Tibial artery (tissue), 4 donors: ENCODE data around the gene AGMO.

Experiments used
- DNase-seq, 2 donors: peaks; one replicate each; pipeline ENCODE4 v3.0.0-alpha.2; 2019
- H3K27ac ChIP-seq, 2 donors: fragments of 200-600 bp; sonication (generic) in 1 of 2; 1 replicate in 1 of 2; 2 replicates in 1 of 2; pipeline ENCODE4 v1.5.1; 2018 to 2019; ENCODE audit warnings: mild to moderate bottlenecking in 1 of 2
- H3K27me3 ChIP-seq, 2 donors: fragments of 200-600 bp; sonication (generic) in 1 of 2; one replicate each; pipeline versions ENCODE4 v1.5.1 to v1.6.0; 2016 to 2019
- H3K36me3 ChIP-seq, 3 donors: fragments of 200-600 bp; sonication (generic) in 2 of 3; one replicate each; pipeline ENCODE4 v1.5.1; 2016 to 2019; ENCODE audit warnings: mild to moderate bottlenecking in 2 of 3
- H3K4me1 ChIP-seq, 4 donors: fragments of 200-600 bp; sonication (generic) in 2 of 4; 1 replicate in 3 of 4; 2 replicates in 1 of 4; pipeline ENCODE4 v1.5.1; 2016 to 2019
- H3K4me3 ChIP-seq, 2 donors: fragments of 200-600 bp; sonication (generic) in 1 of 2; 1 replicate in 1 of 2; 2 replicates in 1 of 2; pipeline ENCODE4 v1.5.1; 2018 to 2019; ENCODE audit warnings: mild to moderate bottlenecking in 2 of 2
- H3K9me3 ChIP-seq, 3 donors: fragments of 200-600 bp; sonication (generic) in 1 of 3; one replicate each; pipeline ENCODE4 v1.5.1; 2016 to 2019
- CTCF ChIP-seq, 2 experiments: fragments of 200-600 bp in 1 of 2; fragments of 450-650 bp in 1 of 2; IDR thresholded peaks; one replicate each; pipeline ENCODE4 v1.5.1; 2017 to 2019; ENCODE audit warnings: antibody characterized with exemption in 2 of 2, mild to moderate bottlenecking in 1 of 2, moderate library complexity in 1 of 2
- intact Hi-C: fragments of 100-400 bp; cut with DNase I; formaldehyde crosslinking; loops from one replicate; pipeline ENCODE4 v1.15.0; 2023; ENCODE audit warnings: low total_unique reads

The AGMO gene

DNA sequence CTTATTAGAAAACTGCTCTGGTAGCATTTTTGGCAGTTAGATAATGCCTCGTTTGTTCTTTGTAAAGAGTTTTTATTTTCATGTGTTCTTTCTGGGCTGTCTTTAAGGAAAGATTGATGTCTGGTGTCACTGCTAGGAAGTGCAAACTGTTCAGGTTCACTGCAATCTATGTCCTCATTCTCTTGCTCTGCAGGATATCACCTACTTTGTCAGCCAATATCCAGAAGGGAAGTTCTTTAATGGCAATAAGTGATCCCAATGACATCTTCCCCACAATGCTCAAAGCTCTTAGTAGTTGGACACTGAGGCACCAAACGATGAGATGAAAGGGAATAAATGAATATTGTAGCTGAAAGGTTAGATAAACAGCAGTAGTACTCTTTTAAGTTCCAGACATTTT, 115.1 kb downstream of the AGMO start:
- intact Hi-C loops: no loop called here
- Histone ChIP-seq H3K9me3 (no peaks in the 10 kb centered on the region), H3K4me1 (no peaks in the 10 kb centered on the region), H3K36me3 (no peaks in the 10 kb centered on the region), H3K27me3 (no peaks in the 10 kb centered on the region), H3K4me3 (no peak overlapping the region), H3K27ac (no peak overlapping the region)
- DNase-seq: no peak
- TF ChIP-seq CTCF (IDR thresholded peaks at IDR 0.05): no peak

DNA sequence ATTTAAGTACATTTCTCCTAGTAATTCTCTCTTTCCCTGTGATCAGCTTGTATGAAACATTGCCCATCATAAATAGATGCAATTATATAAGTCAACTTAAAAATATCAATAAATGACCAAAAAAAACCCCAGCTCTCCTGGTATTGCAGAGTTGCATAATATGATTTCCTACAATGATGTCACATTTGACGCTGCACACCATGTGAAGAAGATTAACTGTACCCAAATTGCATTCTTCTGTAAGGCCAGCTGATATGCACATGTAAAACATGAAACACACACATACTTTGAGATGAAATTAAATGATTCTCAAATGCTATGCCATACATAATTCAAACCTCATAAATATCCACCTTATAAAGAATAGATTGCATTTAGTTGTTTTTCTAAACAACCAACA, 115.5 kb downstream of the AGMO start:
- H3K36me3 ChIP-seq: no peaks in the 10 kb centered on the region
- no peaks in the 10 kb centered on the region for H3K4me1 ChIP-seq
- no peaks in the 10 kb centered on the region for H3K9me3 ChIP-seq
- intact Hi-C loops: no loop called here
- H3K27ac ChIP-seq: no peak overlapping the region
- H3K4me3 ChIP-seq: no peak overlapping the region
- no peak for TF ChIP-seq CTCF (IDR thresholded peaks at IDR 0.05)
- DNase-seq: no peak
- no peaks in the 10 kb centered on the region for H3K27me3 ChIP-seq

GRCh38 chr7:15441915-15442314, 119.9 kb downstream of the AGMO start:
- Histone ChIP-seq H3K4me1 (no peaks in the 10 kb centered on the region), H3K9me3 (no peaks in the 10 kb centered on the region), H3K4me3 (no peak overlapping the region), H3K27me3 (no peaks in the 10 kb centered on the region), H3K36me3 (no peaks in the 10 kb centered on the region), H3K27ac (no peak overlapping the region)
- intact Hi-C loops: no loop called here
- no peak for TF ChIP-seq CTCF (IDR thresholded peaks at IDR 0.05)
- DNase-seq: no peak

DNA sequence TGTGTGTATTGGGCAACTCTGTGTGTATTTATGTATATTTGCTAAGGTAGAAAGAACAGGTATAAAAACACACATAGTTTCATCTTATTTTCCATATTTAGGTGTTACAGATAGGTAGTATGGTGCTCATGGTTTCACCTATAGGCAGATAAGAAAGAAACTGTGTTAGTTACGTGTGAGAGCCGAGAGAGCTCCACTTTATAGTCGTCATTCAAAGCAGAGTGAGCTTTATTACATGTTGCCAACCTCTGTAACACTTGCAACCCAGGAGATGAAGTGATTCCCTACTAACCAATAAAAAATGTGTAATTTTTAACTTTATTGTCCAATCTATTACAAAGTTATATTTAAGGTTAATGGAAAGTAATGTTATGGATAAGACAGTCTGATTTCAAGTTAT, 121.3 kb downstream of the AGMO start:
- Histone ChIP-seq H3K9me3 (no peaks in the 10 kb centered on the region), H3K4me3 (no peak overlapping the region), H3K27ac (no peak overlapping the region), H3K27me3 (no peaks in the 10 kb centered on the region), H3K36me3 (no peaks in the 10 kb centered on the region), H3K4me1 (no peaks in the 10 kb centered on the region)
- no peak for DNase-seq
- TF ChIP-seq CTCF (IDR thresholded peaks at IDR 0.05): no peak
- intact Hi-C loops: no loop called here

- Histone ChIP-seq H3K27ac (no peak overlapping the region), H3K4me3 (no peak overlapping the region), H3K4me1 (no peaks in the 10 kb centered on the region), H3K9me3 (no peaks in the 10 kb centered on the region), H3K27me3 (no peaks in the 10 kb centered on the region), H3K36me3 (no peaks in the 10 kb centered on the region)
- intact Hi-C loops: no loop called here
- DNase-seq: no peak
- no peak for TF ChIP-seq CTCF (IDR thresholded peaks at IDR 0.05)
These were observed 122.0 kb downstream of the AGMO start for GRCh38 chr7:15439853-15440252.

DNA sequence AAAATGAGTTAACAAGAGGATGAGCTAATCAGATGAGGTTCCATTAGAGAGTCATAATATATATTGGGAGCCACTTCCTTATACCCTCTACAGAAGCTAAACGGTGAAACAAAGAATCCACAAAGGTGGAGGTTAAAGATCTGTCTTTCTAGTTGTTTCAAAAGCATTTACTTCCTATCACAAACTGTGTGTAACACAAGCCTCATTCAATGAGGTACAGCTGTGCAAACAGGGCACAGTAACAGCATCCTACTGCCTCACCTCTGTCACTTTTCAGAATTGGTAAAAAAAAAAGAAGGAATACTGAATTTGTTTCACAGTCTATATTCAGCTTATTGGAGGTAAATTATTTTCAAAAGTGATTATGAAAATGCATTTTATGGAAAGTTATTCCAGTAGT, 128.7 kb downstream of the AGMO start:
- no peak overlapping the region for H3K27ac ChIP-seq

More for the DNA sequence above, 128.7 kb downstream of the AGMO start:
- no peaks in the 10 kb centered on the region for H3K36me3 ChIP-seq
- H3K4me1 ChIP-seq: no peaks in the 10 kb centered on the region
- no peak for DNase-seq
- no peak overlapping the region for H3K4me3 ChIP-seq
- no peak for TF ChIP-seq CTCF (IDR thresholded peaks at IDR 0.05)
- intact Hi-C loops: no loop called here
- H3K27me3 ChIP-seq: no peaks in the 10 kb centered on the region
- H3K9me3 ChIP-seq: no peaks in the 10 kb centered on the region
